HEK293 (cell line): Measurements from ENCODE around the gene C9orf78.

Source experiments
- CTCF ChIA-PET: fragments of 350-600 bp; formaldehyde crosslinking; extraction: SDS; loops from one replicate; lab custom pipeline; 2021; ENCODE audit warnings: antibody characterized with exemption; lab: Yijun Ruan, JAX
- POLR2A ChIA-PET: fragments of 300-600 bp; formaldehyde crosslinking; extraction: SDS; loops from one replicate; lab custom pipeline; 2020; ENCODE audit warnings: antibody characterized with exemption, inconsistent platforms; lab: Yijun Ruan, JAX
- H3K27ac ChIP-seq: fragments of 200-500 bp; sonication (Bioruptor generic); 2 replicates; pipeline ENCODE4 v1.5.1; 2014; ENCODE audit warnings: low read depth, low read length, control low read depth, inconsistent platforms; ENCODE audit errors: extremely low read depth
- H3K36me3 ChIP-seq, 2 experiments: fragments of 200-500 bp in 1 of 2; sonication (Bioruptor generic) in 1 of 2; 1 replicate in 1 of 2; 2 replicates in 1 of 2; pipeline ENCODE4 v1.5.1; 2014 to 2017; ENCODE audit warnings: inconsistent platforms in 2 of 2, low read length in 2 of 2; ENCODE audit not compliant: control insufficient read depth in 2 of 2, insufficient read depth in 1 of 2
- H3K4me1 ChIP-seq: fragments of 200-500 bp; sonication (Bioruptor generic); 2 replicates; pipeline ENCODE4 v1.5.1; 2014; ENCODE audit warnings: mild to moderate bottlenecking, low read length, inconsistent platforms; ENCODE audit not compliant: control insufficient read depth, insufficient read depth
- H3K4me3 ChIP-seq: 2 replicates; pipeline ENCODE4 v1.5.1; 2011; ENCODE audit warnings: low read depth, mild to moderate bottlenecking, control low read depth, low read length, moderate library complexity
- H3K9me3 ChIP-seq: fragments of 200-500 bp; sonication (Bioruptor generic); 2 replicates; pipeline ENCODE4 v1.5.1; 2014; ENCODE audit warnings: low read depth, low read length, inconsistent platforms; ENCODE audit not compliant: control insufficient read depth, insufficient read depth
- EGR2 ChIP-seq: fragments of 450-650 bp; formaldehyde crosslinking; IDR thresholded peaks from 2 replicates; pipeline ENCODE4 v1.5.1; 2016; ENCODE audit warnings: low read depth, missing biosample characterization, missing genetic modification characterization
- GLIS1 ChIP-seq: fragments of 450-650 bp; formaldehyde crosslinking; IDR thresholded peaks from 2 replicates; pipeline ENCODE4 v1.5.1; 2016; ENCODE audit warnings: missing biosample characterization, missing genetic modification characterization
- PRDM1 ChIP-seq: fragments of 450-650 bp; formaldehyde crosslinking; IDR thresholded peaks from 2 replicates; pipeline ENCODE4; 2016; ENCODE audit warnings: missing biosample characterization, missing genetic modification characterization
- SP2 ChIP-seq: fragments of 450-650 bp; formaldehyde crosslinking; IDR thresholded peaks from 2 replicates; pipeline ENCODE4 v1.5.1; 2016; ENCODE audit warnings: missing biosample characterization, missing genetic modification characterization
- ZFP69B ChIP-seq: fragments of 450-650 bp; formaldehyde crosslinking; IDR thresholded peaks from 2 replicates; pipeline ENCODE4 v1.5.1; 2016; ENCODE audit warnings: missing biosample characterization, missing genetic modification characterization
- ZIC2 ChIP-seq: fragments of 450-650 bp; formaldehyde crosslinking; IDR thresholded peaks from 2 replicates; pipeline ENCODE4 v1.5.1; 2016; ENCODE audit warnings: missing biosample characterization, missing genetic modification characterization
- ZNF132 ChIP-seq: fragments of 450-650 bp; formaldehyde crosslinking; IDR thresholded peaks from 2 replicates; pipeline ENCODE4 v1.5.1; 2017; ENCODE audit warnings: missing biosample characterization, missing genetic modification characterization, borderline replicate concordance
- ZNF398 ChIP-seq: fragments of 450-650 bp; formaldehyde crosslinking; IDR thresholded peaks from 2 replicates; pipeline ENCODE4 v1.5.1; 2017; ENCODE audit warnings: missing biosample characterization, missing genetic modification characterization
- ZNF670 ChIP-seq: fragments of 450-650 bp; formaldehyde crosslinking; IDR thresholded peaks from 2 replicates; pipeline ENCODE4 v1.5.1; 2016; ENCODE audit warnings: missing biosample characterization, missing genetic modification characterization, low read depth
- ZNF837 ChIP-seq: fragments of 450-650 bp; formaldehyde crosslinking; IDR thresholded peaks from 2 replicates; pipeline ENCODE4 v1.5.1; 2016; ENCODE audit warnings: missing biosample characterization, missing genetic modification characterization

Gene C9orf78

DNA sequence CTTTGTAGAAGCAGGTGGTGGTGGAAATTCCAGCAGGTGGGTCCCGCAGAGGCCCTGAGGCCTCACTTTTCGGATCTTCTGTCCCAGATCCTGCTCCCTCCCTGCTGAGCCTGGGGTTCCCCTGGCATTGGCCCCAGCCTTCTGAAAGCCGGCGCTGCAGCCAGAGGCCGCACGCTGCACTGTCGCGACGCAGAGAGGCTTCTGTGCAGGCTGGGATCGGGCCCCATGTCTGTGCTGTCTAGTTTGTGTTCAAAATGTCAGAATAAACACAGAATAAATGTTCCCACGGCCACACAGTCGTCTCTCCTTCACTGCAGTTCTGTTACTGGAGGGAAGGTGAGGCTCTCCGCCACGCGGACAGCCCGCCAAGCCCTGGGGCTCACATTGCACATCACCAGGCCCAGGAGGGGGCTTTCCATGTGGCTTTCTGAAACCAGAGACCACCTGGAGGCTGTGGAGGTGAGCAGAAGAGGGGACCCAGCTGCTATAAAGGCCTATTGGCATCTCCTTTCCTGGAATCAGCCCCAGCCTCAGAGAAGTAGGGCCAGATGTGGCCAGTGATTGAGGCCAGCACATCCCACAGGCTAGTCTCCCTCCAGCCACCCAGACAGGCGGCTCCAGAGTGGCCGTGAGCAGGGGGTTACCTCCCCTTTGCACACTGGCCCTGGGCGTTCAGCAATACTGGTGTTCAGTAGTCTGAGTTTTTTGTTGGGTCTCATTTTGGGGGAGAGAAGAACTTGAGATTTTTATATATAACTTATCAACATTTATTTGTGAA is 46.7 kb upstream of the C9orf78 start:
- no peaks in the 10 kb centered on the region; the same call in 1 of the 2 replicates for H3K4me1 ChIP-seq
- POLR2A ChIA-PET, result no interaction called here
- peaks cover 0 to 36% of the 10 kb centered on the region in 2 experiments; a peak in 1 of 3 replicates for H3K36me3 ChIP-seq
- H3K27ac ChIP-seq, result no peak overlapping the region
- H3K9me3 ChIP-seq, result no peaks in the 10 kb centered on the region
- TF ChIP-seq ZIC2 (tag by site-specific recombination) (peak; percentile 35), ZNF398 (tag by site-specific recombination) (no peak), ZFP69B (tag by site-specific recombination) (0 out of 2 replicates have a peak, but pooled peaks have one; percentile 29)
- CTCF ChIA-PET, result interaction anchor here (0.9 kb wide), 1 partner anchor 361 kb away, joined by 3 read pairs; no protein-coding TSS in a partner anchor
- no peak overlapping the region for H3K4me3 ChIP-seq

DNA sequence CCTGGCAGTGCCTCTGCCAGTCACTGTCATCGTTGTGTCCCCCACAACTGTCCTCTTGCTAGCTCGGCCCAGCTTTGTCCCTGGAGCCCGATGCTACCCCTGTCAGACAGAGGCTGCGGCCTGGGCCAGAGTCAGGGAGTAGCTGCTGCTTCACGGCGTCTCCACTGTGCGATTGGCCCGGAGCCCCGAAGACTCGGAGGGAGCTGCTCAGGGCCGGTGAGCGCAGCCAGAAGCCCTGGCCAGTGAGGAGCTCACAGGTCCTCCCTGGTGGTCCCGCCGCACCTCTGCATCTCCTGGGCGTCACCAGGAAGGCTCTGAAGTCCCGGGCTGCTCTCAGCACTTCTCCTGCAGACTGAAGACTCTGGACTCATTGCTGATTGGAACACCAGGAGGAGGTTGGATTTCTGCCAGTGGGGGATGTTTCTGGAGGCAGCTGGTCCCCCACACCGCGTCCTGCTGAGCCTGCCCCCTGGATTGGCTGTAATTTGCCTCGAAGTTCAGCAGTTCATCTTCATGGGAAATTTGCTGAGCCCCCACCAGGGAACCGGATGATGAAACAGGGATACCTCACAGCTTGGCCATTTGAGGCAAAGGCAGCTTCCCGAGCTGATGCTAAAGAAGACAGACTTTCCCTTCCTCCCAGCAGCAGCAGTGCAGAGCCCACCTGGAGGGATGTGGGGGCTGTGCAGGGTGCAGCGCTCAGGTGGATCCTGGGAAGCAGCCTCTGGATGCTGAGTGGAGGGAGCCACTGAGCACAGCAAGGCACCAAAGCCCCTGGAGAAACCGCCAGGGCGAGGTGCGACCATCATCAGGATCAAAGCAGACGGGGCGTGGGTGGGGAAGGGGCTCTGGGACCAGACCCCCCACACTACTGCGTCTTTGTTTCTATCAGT is 45.8 kb upstream of the C9orf78 start:
- no peaks in the 10 kb centered on the region for H3K9me3 ChIP-seq
- ChIA-PET POLR2A (interaction anchor here (0.6 kb wide), 1 partner anchor 30 kb away, joined by 5 read pairs; no protein-coding TSS in a partner anchor), CTCF (interaction anchor here (0.7 kb wide), 1 partner anchor 88 kb away, joined by 3 read pairs; no protein-coding TSS in a partner anchor)
- H3K27ac ChIP-seq, result no peak overlapping the region
- TF ChIP-seq ZNF837 (tag by site-specific recombination), result no peak
- peak; percentile 98 for TF ChIP-seq ZIC2 (tag by site-specific recombination)
- TF ChIP-seq PRDM1 (tag by site-specific recombination), result no peak
- TF ChIP-seq ZNF132, result no peak
- peak; percentile 51; the same call in 1 of the 2 replicates for TF ChIP-seq ZNF398 (tag by site-specific recombination)
- TF ChIP-seq GLIS1 (tag by site-specific recombination), result peak; percentile 92
- TF ChIP-seq EGR2 (tag by site-specific recombination), result no peak
- H3K36me3 ChIP-seq, result peaks cover 0 to 40% of the 10 kb centered on the region in 2 experiments; a peak in 1 of 3 replicates
- H3K4me3 ChIP-seq, result no peak overlapping the region
- H3K4me1 ChIP-seq, result no peaks in the 10 kb centered on the region; the same call in 1 of the 2 replicates

GRCh38 chr9:129879991-129880653 is 45.0 kb upstream of the C9orf78 start:
- Histone ChIP-seq H3K9me3 (no peaks in the 10 kb centered on the region), H3K27ac (no peak overlapping the region), H3K4me1 (no peaks in the 10 kb centered on the region; the same call in 1 of the 2 replicates), H3K4me3 (no peak overlapping the region), H3K36me3 (peaks cover 0 to 48% of the 10 kb centered on the region in 2 experiments; a peak in 1 of 3 replicates)
- CTCF ChIA-PET, result interaction anchor here (0.6 kb wide), 1 partner anchor 448 kb away, joined by 3 read pairs; no protein-coding TSS in a partner anchor
- POLR2A ChIA-PET, result no interaction called here
- TF ChIP-seq ZNF670 (tag by site-specific recombination) (no peak), SP2 (tag by site-specific recombination) (0 out of 2 replicates have a peak, but pooled peaks have one; percentile 11)
